ENCODE results near the gene ME1.
"Not testable (repeated sequence)": the region's sequence is repeated elsewhere in the genome, so short reads cannot be mapped to it uniquely, and the experiment has no call there.

The ME1 gene

DNA sequence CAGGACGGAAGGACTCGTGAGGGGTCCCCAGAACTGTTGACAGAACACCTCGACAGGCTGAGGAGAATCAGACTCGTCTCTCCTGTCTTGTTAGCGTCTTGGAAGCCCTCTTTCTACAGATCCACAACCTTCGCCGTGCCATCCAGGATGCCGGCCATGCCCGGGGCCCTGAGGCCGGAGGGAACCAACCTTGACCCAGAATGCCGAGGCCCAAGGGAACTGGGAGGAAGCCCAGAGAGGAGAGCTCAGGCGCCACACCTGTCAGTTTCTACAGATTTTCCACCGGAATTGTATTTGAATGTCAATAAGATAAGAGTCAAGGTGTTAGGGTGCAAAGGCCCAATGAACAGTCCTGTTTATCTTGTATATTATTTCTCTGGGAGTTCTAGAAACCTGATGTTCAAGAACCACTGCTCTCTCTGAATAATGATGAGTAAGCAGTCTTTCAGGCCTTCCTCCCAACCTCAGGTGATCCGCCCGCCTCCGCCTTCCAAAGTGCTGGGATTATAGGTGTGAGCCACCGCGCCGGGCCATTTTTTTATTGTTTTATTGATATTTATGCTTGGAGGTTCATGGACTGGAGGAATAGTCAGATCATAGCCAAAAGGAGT is 799 bp upstream of the ME1 start:
- DNase-seq: no peak

DNA sequence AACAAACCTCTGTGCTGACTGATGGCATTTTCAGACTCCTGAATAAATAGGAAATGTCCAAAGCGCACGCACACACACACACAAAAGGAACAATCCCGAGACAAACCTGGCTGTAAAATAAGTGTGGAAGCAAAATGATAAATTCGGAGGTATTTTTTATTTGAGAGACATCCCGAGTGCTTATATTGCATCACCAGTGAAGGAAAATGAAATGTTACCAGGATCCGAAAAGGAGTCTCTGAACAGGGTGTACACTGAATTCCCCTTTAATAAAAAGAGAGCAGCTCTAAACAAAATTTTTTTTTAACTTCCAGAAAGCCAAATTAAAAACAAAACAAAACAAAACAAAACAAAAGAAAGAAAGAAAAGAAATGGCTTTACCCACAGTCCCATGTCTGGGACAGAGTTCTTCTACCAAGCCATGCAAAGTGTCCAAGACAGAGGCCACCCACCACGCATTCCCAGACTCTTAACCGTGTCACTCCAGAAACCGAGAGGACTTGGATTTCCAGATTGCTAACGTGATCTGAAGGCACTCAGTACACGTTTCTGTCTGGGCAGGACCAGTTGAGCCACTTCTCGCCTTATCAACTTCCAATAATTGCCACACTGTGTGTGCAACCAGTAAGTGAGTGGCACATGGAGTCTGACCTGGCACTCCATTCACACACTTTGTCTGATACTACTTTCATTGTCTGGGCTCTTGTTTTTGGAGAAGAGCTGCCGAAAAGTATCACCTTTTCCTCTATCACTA is 817 bp downstream of the ME1 start:
- no peak for DNase-seq

DNA sequence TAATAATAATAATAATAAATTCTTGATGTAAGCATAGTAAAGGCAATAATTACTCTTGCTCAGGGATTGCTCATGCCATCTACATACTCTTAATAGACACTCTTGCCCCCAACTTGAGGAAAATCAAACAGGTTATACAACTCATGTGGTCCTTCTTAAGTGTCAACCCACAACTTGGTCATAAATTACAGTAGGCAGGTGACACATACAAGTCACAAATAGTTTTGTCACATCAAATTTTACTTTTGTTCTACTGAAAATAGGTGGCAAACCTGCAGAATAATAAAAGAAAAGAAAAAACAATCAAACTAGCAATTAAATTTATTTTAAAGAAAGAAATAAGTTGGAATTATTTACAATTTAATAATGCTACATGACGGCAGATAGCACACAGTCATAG is 1.6 kb downstream of the ME1 start:
- DNase-seq: no peak

DNA sequence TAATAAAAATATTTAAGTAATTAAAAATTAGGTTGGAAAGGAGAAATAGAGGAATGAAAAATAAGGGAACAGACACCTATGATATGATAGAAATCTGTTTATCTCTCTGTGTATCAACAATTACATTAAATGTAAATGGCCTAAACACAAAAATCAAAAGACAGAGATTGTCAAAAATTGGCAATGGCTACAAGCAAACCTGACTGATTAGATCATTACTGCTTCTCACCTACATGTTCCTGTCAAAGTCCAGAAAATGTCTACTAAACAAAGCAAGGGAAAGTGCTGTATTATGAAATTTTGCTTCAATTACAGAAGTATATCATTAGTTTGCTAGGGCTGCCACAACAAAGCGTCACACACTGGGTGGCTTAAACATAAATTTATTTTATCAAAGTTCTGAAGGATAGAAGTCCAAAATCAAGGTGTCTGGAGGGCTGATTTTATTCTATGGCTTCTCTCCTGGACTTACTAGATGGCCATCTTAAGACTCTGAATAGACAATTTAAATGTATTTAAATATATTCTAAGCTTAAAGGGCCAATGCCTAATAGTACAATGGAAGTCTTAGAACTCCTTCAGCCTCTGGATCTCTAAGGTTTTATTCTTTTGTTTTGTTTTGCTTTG is 6.3 kb downstream of the ME1 start:
- DNase-seq: no peak

DNA sequence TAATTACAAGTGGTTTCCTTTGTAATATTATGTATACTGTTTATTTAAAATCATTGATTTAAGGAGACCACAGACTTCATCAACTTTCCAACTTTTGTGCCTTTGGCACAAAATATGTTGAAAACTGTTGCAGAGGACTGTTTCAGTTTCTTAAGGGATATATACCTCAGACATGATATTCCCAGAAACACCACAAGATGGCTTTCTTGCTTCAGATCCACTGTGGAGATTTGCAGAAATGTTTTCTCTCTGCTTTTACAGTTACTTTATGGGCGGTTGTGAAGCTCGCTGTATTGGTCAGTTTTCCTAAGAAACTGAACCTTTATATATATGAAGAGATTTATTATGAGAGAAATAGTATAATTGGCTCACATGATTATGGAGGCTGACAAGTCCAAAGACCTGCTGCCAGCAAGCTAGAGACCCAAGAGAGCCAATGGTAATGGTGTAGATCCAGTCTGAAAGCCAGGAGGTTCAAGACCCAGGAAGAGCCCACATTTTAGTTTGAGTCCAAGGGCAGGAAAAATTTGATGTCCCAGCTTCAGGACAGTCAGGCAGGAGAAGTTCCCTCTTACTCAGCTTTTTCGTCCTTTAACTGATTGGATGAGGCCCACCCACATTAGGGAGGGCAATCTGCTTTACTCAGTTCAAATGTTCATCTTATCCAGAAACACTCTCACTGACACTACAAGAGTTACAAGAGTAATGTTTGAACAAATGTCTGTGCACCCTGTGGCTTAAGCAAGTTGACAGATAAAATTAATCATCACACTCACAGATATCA is 12.8 kb downstream of the ME1 start:
- peak; percentile 63 for DNase-seq

DNA sequence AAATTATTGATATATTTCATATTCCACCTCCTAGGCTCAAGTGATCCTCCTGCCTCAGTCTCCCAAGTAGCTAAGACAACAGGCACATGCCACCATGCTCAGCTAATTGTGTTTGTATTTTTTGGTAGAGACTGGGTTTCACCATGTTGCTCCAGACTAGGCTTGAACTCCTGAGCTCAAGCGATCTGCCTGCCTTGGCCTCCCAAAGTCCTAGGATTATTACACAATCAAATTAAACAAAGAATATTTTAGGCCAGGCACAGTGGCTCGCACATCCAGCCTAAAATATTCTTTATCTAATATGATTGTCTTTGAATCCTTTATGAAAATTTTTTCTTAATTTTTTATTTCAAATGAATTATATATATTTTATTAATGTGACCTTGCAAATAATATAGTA is 17.8 kb downstream of the ME1 start:
- no peak for DNase-seq

DNA sequence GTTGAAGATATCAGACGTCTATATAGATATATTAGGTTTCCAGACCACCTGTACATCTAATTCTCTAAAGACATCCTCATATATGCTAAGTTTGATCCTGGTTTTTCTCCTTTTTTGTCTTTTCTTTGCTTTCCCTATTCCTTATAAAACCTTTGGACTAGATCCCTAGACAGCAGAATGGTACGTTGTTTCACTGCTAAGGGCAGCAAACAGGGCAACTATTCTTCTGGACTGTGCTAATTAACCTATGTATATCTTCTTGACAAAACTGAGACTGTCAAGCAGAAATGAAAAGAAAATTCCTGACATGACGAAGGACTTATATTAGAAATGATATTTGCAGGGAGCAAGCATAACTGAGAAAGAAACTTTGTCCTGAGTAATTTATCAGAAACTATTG is 19.1 kb downstream of the ME1 start:
- DNase-seq: no peak

DNA sequence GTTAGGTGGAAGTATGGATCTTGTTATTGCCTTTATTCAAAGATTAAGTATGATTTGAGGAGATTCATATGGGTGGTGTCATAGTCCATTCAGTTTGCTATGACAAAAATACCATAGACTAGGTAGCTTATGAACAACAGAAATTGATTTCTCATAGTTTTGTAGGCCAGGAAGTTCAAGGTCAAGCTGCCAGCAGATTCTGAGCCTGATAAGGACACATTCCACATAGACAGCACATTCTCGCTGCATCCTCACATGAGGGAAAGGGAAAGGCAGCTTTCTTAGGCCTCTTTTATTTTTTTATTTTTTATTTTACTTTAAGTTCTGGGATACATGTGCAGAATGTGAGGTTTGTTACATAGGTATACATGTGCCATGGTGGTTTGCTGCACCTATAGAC is 27.7 kb downstream of the ME1 start:
- no peak for DNase-seq

DNA sequence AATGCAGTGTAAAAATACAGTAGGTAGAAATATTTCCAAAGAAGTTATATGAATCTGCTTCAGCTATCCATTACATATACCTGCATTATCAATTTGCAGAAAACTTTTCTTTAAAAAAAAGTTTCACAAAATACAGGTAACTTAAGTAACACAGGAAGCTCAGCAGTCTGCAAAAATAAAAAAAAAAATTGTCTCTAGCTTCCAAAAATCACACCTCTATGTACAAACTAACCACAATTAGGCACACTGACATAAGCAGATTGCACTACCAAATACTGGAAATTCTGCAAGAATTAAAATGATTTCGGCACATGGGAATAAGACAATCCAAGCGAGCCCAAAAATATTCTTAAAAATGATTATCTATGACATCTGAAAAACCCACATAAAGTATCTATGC is 41.2 kb downstream of the ME1 start:
- DNase-seq: no peak

DNA sequence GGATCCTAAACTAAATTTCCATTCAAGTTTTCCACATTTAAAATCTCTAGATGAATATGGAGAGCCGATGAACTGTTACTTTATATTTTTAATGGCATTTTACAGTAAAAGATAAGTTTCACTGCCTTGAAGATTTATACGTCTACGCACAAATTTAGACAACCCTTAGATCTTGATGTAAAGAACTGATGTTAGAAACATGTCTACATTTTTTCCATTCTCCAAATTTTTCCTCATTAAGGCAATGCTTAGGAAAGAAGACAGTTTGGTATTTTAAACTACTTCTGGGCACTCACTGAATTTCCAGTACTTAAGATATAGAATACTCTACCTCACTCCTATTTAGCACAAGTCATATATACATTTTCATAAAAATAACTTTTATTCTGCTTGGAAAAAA is 45.4 kb downstream of the ME1 start:
- no peak for DNase-seq

DNA sequence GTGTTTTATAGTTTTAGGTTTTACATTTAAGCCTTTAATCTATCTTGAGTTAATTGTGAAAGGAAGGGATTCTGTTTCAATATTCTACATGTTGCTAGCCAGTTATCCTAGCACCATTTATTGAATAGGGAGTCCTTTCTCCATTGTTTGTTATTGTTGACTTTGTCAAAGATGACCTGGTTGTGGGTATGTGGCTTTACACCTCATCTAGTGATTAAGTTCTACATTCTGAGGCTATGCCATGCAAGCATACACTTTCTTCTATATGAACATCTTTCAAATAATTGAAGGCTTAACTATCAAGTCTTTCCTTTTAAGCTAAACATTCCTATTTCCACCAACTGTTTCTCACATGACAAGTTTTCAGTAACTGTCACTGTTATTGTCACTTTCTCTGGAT is 46.1 kb downstream of the ME1 start:
- no peak for DNase-seq

DNA sequence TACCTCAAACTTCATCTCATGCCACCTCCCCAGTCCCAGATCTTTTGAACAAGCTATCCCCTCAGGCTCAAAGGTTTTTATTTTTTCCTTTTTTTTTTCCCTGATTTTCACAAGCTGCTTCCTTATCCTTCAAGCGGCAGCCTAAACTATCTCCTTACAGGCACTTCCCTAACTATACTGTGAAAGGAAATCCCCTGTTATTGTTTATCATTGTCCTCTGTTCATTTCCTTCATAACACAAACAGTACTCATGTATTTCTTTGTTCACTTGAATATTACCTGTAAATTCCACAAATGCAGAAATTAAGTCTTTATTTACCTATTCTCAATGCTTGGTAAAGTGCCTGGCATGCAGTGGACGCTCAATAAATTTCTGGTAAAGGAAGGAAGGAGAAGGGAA is 48.9 kb downstream of the ME1 start:
- no peak for DNase-seq

DNA sequence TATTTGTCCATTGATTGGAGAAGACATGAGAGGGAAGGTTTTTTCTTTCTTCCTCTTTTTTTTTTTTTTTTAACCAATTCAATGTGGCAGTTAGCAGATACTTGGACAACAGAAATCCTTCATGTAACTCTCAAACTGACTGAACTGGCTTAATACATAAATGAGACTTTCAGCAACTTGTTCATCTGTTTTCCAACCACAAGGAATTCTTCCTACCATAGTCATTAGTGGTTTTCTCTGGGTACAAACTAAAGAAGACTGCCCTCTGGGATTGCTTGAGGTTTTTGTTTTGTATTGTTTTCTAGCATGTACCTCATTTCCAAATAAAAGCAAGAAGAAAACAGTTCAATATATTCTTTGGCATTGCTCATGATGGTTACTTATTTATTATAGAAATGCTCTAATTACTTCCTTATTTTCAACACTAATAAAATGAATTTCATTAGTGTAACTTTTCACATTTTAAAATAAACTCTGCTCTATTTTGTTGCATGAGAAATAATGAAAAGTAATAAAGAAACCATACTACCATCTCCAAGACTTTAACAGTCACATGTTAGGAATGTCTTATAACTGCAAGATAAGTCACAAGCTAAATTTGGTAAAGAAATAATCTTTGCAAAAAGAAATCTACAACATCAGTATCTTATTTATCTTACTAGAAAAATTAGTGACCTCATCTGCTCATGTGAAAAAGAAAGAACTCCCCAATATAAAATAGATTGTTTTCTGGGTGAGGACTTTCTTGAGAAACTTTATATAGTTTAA is 52.0 kb downstream of the ME1 start:
- peak; percentile 24 for DNase-seq

DNA sequence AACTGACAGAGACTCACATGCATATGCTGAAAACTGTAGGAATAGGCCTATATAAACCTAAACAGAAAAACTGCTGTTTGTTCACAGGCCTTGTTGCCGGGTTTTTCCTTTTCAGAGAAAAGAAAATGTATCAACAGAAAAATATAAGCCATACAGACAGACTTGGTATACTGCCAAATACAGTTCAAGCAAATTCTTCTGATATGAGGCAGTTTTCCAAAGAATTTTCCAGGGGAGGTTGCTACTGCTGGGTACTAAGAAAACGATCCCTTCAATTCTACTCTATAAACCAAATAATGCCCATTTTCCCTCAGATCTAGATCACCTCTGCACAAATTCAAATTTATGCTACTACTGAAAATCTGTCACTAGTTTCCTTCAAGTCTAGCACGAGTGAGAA is 59.4 kb downstream of the ME1 start:
- DNase-seq: no peak

DNA sequence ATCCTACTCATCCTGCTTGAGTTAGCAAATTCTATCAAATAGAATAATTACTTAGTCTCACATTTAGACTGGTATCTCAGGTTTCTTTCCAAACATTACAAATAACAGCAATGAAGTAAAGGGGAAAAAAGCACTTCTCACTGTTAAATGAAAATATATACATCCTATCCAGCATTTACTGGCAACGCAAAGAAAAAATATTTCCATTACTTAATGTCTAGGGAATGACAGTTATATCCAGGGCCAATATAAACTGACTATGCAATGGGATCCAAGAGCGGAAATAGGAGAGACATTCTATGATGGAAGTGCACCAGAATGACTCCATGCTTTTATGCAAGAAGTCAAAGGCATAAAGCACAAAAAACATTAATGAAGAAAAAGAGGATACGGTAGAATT is 60.3 kb downstream of the ME1 start:
- DNase-seq: no peak

DNA sequence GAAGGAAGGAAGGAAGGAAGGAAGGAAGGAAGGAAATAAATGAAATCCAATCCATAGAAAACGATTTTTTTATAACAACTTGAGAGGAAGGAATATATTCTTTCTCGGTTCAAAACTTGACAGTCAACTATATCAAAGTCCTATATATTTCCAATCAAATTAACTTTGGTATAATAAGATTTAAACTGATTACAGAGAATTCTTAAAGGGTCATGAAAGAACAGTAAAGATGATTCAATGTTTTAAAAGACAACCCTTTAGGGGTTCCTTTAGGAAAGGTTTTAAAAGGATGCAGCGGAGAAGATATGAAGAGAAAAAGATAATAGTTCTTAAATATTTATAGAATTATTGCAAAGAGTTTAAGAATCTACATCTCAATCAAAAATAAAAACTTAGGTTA is 61.2 kb downstream of the ME1 start:
- DNase-seq: no peak

DNA sequence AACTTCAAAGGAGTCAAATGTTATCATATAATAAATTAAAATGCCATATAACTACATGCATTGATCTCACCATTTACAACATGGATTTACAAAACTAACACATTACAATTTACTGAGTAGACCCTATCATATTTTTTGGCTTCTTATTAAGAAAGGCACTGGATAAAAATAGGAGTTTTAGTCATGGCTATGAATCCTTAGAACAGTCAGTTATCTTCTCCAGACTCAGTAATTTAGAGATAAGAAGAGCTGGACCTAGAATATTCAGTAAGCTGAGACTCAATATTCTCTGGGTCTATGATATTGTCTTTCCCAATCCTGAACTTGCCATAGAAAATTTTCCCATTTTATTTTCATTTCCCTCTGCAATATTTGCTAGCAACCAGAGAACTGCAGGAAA is 62.3 kb downstream of the ME1 start:
- DNase-seq: no peak

DNA sequence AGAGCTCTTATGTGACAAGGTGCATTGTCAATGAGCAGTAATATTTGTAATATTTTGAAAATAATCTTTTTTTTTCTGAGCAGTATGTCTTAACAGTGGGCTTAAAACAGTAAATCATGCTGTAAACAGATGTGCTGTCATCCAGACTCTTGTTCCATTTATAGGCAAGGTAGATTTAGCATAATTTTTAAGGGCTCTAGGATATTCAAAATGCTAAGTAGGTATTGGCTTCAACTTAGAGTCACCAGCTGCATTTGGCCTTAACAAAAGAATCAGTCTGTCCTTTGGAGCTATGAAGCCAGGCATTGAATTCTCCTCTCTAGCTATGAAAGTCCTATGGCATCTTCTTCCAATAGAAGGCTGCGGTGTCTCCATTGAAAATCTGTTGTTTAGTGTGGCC is 63.7 kb downstream of the ME1 start:
- DNase-seq: no peak

DNA sequence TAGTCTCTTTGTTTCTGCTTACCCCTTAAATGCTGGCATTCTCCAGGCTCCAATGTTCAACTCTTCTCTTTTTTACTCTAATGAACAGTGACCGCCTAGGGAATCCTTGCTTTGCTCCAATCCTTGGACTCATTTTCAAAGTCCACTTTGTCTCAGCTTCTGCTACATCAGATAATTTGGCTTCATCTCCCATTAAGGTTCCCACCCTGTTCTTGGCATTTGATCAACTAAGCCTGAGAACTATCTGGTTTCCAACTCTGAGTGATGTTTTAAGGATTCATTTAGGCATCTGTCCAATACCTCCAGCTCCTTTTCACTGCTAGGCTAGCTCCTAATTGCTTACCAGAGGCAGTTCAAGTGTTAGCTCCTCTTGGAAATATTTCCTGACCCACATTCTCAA is 64.9 kb downstream of the ME1 start:
- DNase-seq: no peak

DNA sequence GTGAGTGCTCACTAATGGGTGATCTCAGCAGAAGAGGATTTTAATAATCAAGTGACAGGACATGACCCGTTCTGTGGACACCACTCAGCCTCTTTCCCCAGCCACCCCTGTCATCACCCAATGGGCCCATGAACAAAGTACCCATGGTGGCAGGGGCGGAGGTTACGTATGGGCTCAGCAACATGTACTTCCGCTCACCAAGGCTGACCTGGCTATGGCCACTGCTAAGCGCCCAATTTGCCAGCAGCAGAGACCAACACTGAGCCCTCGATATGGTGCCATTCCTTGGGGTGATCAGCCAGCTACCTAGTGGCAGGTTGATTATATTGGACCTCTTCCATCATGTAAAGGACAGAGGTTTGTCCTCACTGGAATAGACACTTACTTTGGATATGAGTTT is 68.5 kb downstream of the ME1 start:
- DNase-seq: not testable (repeated sequence)

DNA sequence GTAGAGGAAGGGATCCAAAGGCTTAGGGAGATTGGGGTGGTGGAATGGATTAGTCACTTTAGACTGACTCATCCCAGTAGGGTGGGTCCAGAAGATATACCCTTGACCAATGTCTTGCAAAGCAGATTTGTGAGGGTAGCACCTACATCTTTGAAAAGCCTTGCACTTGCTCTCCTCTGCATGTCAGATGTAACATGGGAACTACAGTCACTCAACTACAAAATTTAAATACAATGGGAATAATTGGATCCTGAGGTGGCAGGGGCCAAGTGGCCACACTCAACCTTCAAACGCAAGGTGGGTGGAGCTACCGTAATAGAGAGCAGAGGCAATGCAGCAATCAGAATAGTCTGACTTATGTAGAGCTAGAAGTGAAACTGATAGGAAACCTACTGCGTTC is 71.2 kb downstream of the ME1 start:
- no peak for DNase-seq

DNA sequence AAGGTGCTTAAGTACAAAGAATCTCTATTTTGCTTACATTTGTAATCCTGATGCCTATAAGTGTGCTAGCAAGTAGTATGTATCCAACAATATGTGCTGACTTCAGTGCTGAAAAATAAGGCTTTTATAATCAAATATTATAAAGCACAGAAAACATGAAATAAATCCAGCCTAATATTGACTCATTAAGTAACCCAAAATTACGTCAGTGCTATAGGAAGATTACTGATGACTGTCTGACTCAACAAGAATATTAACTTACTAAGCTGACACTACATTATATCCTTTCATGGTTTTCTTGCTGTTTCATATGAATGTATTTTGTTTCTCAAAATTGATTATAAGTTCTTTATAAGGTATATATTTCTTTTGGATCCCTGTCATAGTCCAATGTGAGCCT is 76.1 kb downstream of the ME1 start:
- DNase-seq: no peak

DNA sequence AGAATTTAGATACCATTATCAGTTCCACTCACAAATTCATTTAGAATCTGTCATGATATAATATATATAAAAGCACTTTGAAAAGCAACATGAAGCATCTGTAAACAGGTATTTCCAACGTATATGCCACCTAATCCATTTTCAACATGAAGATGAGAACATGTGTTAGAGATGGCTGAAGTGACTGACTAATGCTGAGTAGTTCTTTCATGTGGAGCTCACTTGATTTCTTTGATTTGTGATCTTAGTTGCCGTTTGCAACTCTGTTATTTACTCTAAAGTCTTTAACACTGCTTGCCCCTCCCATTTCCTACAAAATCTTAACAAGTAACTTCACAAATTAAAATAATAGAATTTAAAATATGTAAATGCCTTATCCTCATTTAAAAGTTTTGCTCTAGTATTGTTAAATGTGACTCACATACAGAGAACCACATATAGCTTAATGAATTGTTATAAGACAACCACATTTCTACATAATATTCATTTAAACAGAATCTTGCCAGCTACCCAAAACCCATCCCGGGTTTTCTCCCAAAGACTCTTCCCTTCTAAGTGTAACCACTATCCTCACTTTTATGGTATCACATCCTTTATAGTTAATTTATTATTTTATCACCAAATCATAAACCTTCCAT is 78.3 kb downstream of the ME1 start:
- no peak for DNase-seq
